GM23338 (cell line): ENCODE results near the gene DPF3. TPM values are rescaled to one million over a fixed set of nuclear protein-coding genes. Genes with fewer than 3 reads are reported as not detected.

Source experiments
- ATAC-seq: fragments of 200-7000 bp; cut with Tn5 transposase; 3 replicates; pipeline ENCODE4 v1.9.1; 2020
- DNase-seq: peaks from one replicate; pipeline ENCODE4 v3.0.0-alpha.2; 2015; ENCODE audit warnings: low spot score
- H2AFZ ChIP-seq: fragments of 200-600 bp; sonication (generic); 2 replicates; pipeline ENCODE4 v1.8.0; 2016; ENCODE audit warnings: antibody characterized with exemption, mild to moderate bottlenecking, moderate library complexity
- H3F3A ChIP-seq: fragments of 200-600 bp; sonication (generic); replicated peaks from 2 replicates; pipeline ENCODE4 v1.8.0; 2017; ENCODE audit warnings: antibody characterized with exemption, mixed run types, low read depth
- H3K27ac ChIP-seq: fragments of 200-600 bp; sonication (generic); 2 replicates; pipeline ENCODE4 v1.6.1; 2016; ENCODE audit warnings: low read depth
- H3K27me3 ChIP-seq: fragments of 200-600 bp; sonication (generic); 2 replicates; pipeline ENCODE4 v1.8.0; 2016; ENCODE audit warnings: mild to moderate bottlenecking, mixed run types, moderate library complexity; ENCODE audit not compliant: insufficient read depth
- H3K36me3 ChIP-seq: fragments of 200-600 bp; sonication (generic); 2 replicates; pipeline ENCODE4 v1.8.0; 2016; ENCODE audit warnings: mild to moderate bottlenecking; ENCODE audit not compliant: insufficient read depth
- H3K4me1 ChIP-seq: fragments of 200-600 bp; sonication (generic); 2 replicates; pipeline ENCODE4 v1.8.0; 2016; ENCODE audit warnings: mild to moderate bottlenecking, moderate library complexity; ENCODE audit not compliant: insufficient read depth
- H3K4me2 ChIP-seq: fragments of 200-600 bp; sonication (generic); 2 replicates; pipeline ENCODE4 v1.7.1; 2017; ENCODE audit warnings: mixed run types
- H3K4me3 ChIP-seq: fragments of 200-600 bp; sonication (generic); 2 replicates; pipeline ENCODE4 v1.6.1; 2016; ENCODE audit warnings: mixed run types
- H3K79me2 ChIP-seq: fragments of 200-600 bp; sonication (generic); replicated peaks from 2 replicates; pipeline ENCODE4 v1.8.0; 2017; ENCODE audit warnings: mild to moderate bottlenecking; ENCODE audit not compliant: insufficient read depth
- H3K9me2 ChIP-seq: fragments of 200-600 bp; sonication (generic); 2 replicates; pipeline ENCODE4 v1.8.0; 2017; ENCODE audit not compliant: insufficient read depth
- H4K20me1 ChIP-seq: fragments of 200-600 bp; sonication (generic); replicated peaks from 2 replicates; pipeline ENCODE4 v1.8.0; 2017; ENCODE audit warnings: mild to moderate bottlenecking; ENCODE audit not compliant: insufficient read depth
- H3K27ac Mint-ChIP-seq: 2 replicates; pipeline ENCODE4 v1.8.0; 2020; ENCODE audit warnings: inconsistent platforms, mild to moderate bottlenecking, moderate library complexity, mixed read lengths
- H3K27me3 Mint-ChIP-seq: 3 replicates; pipeline ENCODE4 v1.8.0; 2022; ENCODE audit warnings: low read depth, mild to moderate bottlenecking, moderate library complexity, mixed read lengths, inconsistent platforms; ENCODE audit not compliant: insufficient read depth, poor library complexity
- H3K36me3 Mint-ChIP-seq: 3 replicates; pipeline ENCODE4 v1.8.0; 2021; ENCODE audit warnings: low read depth, mild to moderate bottlenecking, inconsistent platforms, moderate library complexity, mixed read lengths
- H3K4me1 Mint-ChIP-seq: 3 replicates; pipeline ENCODE4 v1.8.0; 2020; ENCODE audit warnings: mild to moderate bottlenecking, inconsistent platforms, mixed read lengths
- H3K4me3 Mint-ChIP-seq: 3 replicates; pipeline ENCODE4 v1.8.0; 2021; ENCODE audit warnings: moderate library complexity, mild to moderate bottlenecking, inconsistent platforms, mixed read lengths
- H3K9me3 Mint-ChIP-seq: 3 replicates; pipeline ENCODE4 v1.8.0; 2020; ENCODE audit warnings: moderate library complexity, mild to moderate bottlenecking, inconsistent platforms, mixed read lengths
- CREB1 ChIP-seq: fragments of 250-450 bp; sonication (Bioruptor Pico); IDR thresholded peaks from 2 replicates; pipeline ENCODE4 v1.5.0; 2020; ENCODE audit warnings: low read depth, mild to moderate bottlenecking, moderate library complexity
- EZH2 ChIP-seq: fragments of 200-600 bp; sonication (generic); IDR thresholded peaks from one replicate; pipeline ENCODE4 v1.8.0; 2017; ENCODE audit warnings: antibody characterized with exemption, mild to moderate bottlenecking, low read depth; ENCODE audit not compliant: unreplicated experiment
- JUNB ChIP-seq: IDR thresholded peaks from one replicate; pipeline ENCODE4 v1.6.1; 2016; ENCODE audit warnings: antibody characterized with exemption; ENCODE audit not compliant: unreplicated experiment
- NANOG ChIP-seq: IDR thresholded peaks from 2 replicates; pipeline ENCODE4 v1.6.1; 2016; ENCODE audit warnings: antibody characterized with exemption, borderline replicate concordance
- ZNF114 ChIP-seq: fragments of 250-450 bp; sonication (Bioruptor Pico); IDR thresholded peaks from 2 replicates; pipeline ENCODE4 v1.5.0; 2020; ENCODE audit warnings: mild to moderate bottlenecking, moderate library complexity
- polyA plus RNA-seq: library from polyadenylated mRNA; unstranded; fragments of >200 nt; fragmentation: Nextera tagmentation; extraction: Ambion mirVana; gene quantifications from 2 replicates; pipeline ENCODE4 v1.2.1, GENCODE V29; 2016
- total RNA-seq: library from RNA; depleted of rRNA; stranded (reverse); fragments of >200 nt; shearing (Covaris generic); gene quantifications from 2 replicates; pipeline ENCODE4 v1.2.3, GENCODE V29; 2014
- TF ChIP-seq, protein P1 (sequence below), 2 experiments: fragments of 200-600 bp in 1 of 2; sonication (generic) in 1 of 2; conservative IDR thresholded peaks; 2 replicates each; pipeline versions ENCODE4 v1.5.1 to v1.6.1; 2016 to 2017; ENCODE audit warnings: antibody characterized with exemption in 2 of 2, low read depth in 2 of 2, mild to moderate bottlenecking in 2 of 2, moderate library complexity in 1 of 2
- TF ChIP-seq, protein P2 (sequence below): IDR thresholded peaks from one replicate; pipeline ENCODE4 v1.6.1; 2018; ENCODE audit warnings: antibody characterized with exemption; ENCODE audit not compliant: unreplicated experiment

DPF3 gene
- total and polyA plus RNA-seq, 2 experiments from 2014 or later, result 0.18 to 1.0 TPM

DNA sequence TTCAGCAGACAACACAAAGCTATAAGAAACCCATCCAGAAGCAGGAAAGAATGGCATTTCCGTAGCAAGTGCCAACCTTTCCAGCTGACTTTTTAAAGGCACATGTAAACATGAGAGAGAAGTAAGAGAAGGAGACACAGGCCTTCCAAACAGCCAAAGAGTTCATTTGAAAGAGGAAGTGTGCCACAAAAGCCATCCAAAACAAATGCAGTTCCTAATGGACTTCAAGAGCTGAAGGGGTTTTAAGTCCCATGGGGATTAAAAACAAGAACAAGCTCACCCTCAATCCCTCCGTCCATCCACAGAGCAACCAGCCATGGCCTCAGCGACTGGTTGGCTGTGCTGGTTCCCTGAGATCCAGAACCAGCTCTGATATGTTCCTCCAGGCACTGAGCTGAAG is 4.5 kb upstream of the DPF3 start:
- Histone ChIP-seq H3K79me2 (no peaks in the 10 kb centered on the region), H3F3A (peaks cover 7% of the 10 kb centered on the region; the same call in 1 of the 2 replicates), H2AFZ (no peak overlapping the region), H4K20me1 (no peaks in the 10 kb centered on the region), H3K27ac (no peak overlapping the region), H3K4me2 (no peak overlapping the region), H3K4me1 (peaks cover 10% of the 10 kb centered on the region; the same call in 1 of the 2 replicates), H3K4me3 (no peak overlapping the region), H3K27me3 (peaks cover 48% of the 10 kb centered on the region), H3K9me2 (no peaks in the 10 kb centered on the region), H3K36me3 (no peaks in the 10 kb centered on the region; the same call in 1 of the 2 replicates)
- Mint-ChIP-seq H3K36me3 (no peaks in the 10 kb centered on the region), H3K9me3 (no peaks in the 10 kb centered on the region), H3K27me3 (peaks cover 26% of the 10 kb centered on the region), H3K4me3 (no peak overlapping the region), H3K4me1 (peaks cover 8% of the 10 kb centered on the region; the same call in 2 of the 3 replicates), H3K27ac (no peak overlapping the region)
- TF ChIP-seq, protein P1, sequence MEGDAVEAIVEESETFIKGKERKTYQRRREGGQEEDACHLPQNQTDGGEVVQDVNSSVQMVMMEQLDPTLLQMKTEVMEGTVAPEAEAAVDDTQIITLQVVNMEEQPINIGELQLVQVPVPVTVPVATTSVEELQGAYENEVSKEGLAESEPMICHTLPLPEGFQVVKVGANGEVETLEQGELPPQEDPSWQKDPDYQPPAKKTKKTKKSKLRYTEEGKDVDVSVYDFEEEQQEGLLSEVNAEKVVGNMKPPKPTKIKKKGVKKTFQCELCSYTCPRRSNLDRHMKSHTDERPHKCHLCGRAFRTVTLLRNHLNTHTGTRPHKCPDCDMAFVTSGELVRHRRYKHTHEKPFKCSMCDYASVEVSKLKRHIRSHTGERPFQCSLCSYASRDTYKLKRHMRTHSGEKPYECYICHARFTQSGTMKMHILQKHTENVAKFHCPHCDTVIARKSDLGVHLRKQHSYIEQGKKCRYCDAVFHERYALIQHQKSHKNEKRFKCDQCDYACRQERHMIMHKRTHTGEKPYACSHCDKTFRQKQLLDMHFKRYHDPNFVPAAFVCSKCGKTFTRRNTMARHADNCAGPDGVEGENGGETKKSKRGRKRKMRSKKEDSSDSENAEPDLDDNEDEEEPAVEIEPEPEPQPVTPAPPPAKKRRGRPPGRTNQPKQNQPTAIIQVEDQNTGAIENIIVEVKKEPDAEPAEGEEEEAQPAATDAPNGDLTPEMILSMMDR (conservative IDR thresholded peaks at IDR 0.05; ENCODE audit: low read depth in 2 of 2), result no peak
- TF ChIP-seq, protein P2, sequence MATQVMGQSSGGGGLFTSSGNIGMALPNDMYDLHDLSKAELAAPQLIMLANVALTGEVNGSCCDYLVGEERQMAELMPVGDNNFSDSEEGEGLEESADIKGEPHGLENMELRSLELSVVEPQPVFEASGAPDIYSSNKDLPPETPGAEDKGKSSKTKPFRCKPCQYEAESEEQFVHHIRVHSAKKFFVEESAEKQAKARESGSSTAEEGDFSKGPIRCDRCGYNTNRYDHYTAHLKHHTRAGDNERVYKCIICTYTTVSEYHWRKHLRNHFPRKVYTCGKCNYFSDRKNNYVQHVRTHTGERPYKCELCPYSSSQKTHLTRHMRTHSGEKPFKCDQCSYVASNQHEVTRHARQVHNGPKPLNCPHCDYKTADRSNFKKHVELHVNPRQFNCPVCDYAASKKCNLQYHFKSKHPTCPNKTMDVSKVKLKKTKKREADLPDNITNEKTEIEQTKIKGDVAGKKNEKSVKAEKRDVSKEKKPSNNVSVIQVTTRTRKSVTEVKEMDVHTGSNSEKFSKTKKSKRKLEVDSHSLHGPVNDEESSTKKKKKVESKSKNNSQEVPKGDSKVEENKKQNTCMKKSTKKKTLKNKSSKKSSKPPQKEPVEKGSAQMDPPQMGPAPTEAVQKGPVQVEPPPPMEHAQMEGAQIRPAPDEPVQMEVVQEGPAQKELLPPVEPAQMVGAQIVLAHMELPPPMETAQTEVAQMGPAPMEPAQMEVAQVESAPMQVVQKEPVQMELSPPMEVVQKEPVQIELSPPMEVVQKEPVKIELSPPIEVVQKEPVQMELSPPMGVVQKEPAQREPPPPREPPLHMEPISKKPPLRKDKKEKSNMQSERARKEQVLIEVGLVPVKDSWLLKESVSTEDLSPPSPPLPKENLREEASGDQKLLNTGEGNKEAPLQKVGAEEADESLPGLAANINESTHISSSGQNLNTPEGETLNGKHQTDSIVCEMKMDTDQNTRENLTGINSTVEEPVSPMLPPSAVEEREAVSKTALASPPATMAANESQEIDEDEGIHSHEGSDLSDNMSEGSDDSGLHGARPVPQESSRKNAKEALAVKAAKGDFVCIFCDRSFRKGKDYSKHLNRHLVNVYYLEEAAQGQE, result no peak
- TF ChIP-seq JUNB, result no peak
- no peak for TF ChIP-seq ZNF114 (CRISPR knock-in tag)
- no peak for DNase-seq
- ATAC-seq, result no peak

DNA sequence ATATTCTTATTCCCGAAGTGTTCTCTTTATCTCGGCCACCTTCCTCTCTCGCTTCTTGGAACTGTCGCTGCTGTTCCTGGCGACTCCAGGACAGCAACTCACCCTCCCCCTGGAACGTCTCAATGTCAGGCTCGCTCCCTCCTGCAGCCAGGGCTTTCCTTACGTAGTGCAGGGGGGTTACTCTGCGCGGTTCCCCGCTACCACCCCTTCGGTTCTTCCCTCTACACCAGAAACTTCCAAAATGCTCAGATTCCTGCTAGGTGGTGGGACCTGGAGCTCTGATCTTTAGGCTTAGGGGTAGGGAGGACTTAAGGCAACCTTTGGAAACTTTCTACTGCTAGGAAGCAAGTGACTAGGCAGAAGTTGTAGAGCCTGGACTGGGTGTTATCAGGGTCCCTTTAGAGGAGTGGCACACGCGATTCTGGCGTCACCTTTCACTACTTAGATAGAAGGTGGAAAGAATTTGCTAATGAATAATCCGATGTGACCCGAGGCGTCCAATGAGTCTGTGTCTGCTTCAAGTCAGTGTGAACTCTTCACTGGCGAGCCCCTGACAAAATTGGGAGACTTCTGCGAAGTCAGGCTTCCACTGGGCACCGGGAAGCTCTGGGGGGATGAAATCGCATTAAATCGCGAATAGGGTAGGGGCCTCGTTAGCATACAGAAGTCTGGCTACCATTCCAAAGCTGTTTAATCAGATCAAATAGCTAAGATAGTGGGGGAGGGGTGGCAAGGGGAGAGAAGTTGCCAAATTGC is 900 bp upstream of the DPF3 start:
- Histone ChIP-seq H3K27ac (no peak overlapping the region), H3K9me2 (no peaks in the 10 kb centered on the region), H3K79me2 (no peaks in the 10 kb centered on the region), H3K4me1 (peaks cover 32% of the 10 kb centered on the region), H3K27me3 (peaks cover 84% of the 10 kb centered on the region), H2AFZ (peak overlapping the region; percentile 54), H3K36me3 (no peaks in the 10 kb centered on the region; the same call in 1 of the 2 replicates), H3F3A (peaks cover 7% of the 10 kb centered on the region; the same call in 1 of the 2 replicates), H3K4me3 (peak overlapping the region; percentile 85), H4K20me1 (no peaks in the 10 kb centered on the region), H3K4me2 (peak overlapping the region; percentile 87)
- TF ChIP-seq NANOG (no peak), CREB1 (0 out of 2 replicates have a peak, but pooled peaks have one; percentile 23), EZH2 (peak; percentile 40)
- peaks cover 29% of the 10 kb centered on the region for H3K4me1 Mint-ChIP-seq
- no peaks in the 10 kb centered on the region for H3K9me3 Mint-ChIP-seq
- H3K36me3 Mint-ChIP-seq, result no peaks in the 10 kb centered on the region; the same call in 2 of the 3 replicates
- H3K27me3 Mint-ChIP-seq, result peaks cover 54% of the 10 kb centered on the region
- H3K27ac Mint-ChIP-seq, result no peak overlapping the region
- peak overlapping the region; percentile 84 for H3K4me3 Mint-ChIP-seq
- peak; percentile 68 for DNase-seq
- ATAC-seq, result peak; percentile 51
